T-helper 2 cell treated with Interferon-gamma antibody and Interleukin-4, amounts not matched to agents 5 μg/mL and 100 μg/mL, for 36 hours (primary cell): ENCODE results near the gene IMMP2L.

Source experiments
- DNase-seq: peaks from one replicate; pipeline ENCODE4 v3.0.0; 2021; ENCODE audit warnings: low spot score
- H3K27ac Mint-ChIP-seq: one replicate; pipeline ENCODE4 v1.8.0; 2021; ENCODE audit warnings: mild to moderate bottlenecking, mixed read lengths
- H3K27me3 Mint-ChIP-seq: one replicate; pipeline ENCODE4 v1.8.0; 2021; ENCODE audit warnings: low read depth, mixed read lengths
- H3K36me3 Mint-ChIP-seq: one replicate; pipeline ENCODE4 v1.8.0; 2021; ENCODE audit warnings: low read depth, mixed read lengths
- H3K4me1 Mint-ChIP-seq: one replicate; pipeline ENCODE4 v1.8.0; 2021; ENCODE audit warnings: low read depth, mixed read lengths
- H3K4me3 Mint-ChIP-seq: one replicate; pipeline ENCODE4 v1.8.0; 2022; ENCODE audit warnings: mild to moderate bottlenecking, moderate library complexity, mixed read lengths
- H3K9me3 Mint-ChIP-seq: one replicate; pipeline ENCODE4 v1.8.0; 2021; ENCODE audit warnings: mixed read lengths

IMMP2L gene

DNA sequence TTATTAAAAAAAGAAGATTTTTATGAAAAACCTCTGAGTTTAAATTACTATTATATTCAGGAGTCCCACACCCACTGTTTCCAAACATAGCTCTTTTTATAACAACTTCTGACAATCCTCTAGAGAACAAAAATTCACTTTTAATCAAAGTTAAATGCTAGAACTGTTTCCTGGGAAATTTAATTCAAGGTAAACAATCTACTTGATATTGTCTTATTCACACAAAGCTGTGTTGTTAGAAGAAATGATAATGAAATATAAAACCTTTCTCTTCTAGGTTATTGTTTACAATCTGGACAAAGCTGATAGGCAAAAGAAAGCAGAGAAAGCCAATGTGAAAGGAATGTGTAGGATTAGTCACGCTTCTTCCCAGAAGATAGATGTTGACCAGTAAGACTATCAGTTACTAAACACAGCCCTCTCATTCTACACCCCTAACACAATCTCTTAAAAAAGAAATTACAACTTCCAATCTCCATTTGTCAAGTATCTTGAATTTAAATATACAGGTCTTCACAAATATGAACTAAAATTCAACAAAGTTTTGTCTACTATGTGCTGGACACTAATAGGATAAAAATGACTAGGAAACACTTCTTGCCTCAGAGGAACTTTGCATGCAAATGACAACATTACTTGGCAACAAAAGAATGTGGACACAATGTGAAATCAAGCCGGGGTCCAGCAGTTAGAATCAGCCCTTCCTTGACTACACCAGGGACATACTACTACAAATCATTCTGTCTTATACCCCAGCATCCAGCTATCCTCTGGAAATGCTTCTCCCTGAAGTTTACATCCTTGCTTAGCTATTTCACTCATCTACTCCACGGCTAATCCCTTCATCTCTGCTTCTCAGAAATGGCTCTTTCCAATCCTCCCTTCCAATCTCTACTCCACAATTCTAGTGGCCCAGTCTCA is 123.7 kb downstream of the IMMP2L start:
- no peak overlapping the region for H3K27ac Mint-ChIP-seq
- peaks cover 11% of the 10 kb centered on the region for H3K9me3 Mint-ChIP-seq
- H3K36me3 Mint-ChIP-seq = no peaks in the 10 kb centered on the region
- H3K27me3 Mint-ChIP-seq = no peaks in the 10 kb centered on the region
- no peak overlapping the region for H3K4me3 Mint-ChIP-seq
- DNase-seq = no peak
- no peaks in the 10 kb centered on the region for H3K4me1 Mint-ChIP-seq

DNA sequence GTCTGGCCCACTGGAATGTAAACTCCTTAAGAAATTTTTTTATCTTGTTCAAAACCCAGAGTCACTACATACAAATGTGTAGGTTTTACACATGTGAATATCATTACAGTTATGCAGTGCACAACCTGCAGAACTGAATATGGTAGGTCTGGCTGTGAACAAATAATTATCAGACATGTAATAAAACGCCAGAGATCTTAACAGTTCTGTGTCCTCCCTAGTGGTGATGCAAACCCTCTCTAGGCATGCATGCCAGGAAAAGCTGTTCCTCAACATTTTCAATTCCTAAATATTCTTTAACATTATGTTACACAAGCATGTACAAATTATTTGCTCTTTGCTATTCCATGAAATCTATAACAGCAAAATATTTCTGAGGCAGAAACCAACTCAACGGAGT is 124.6 kb downstream of the IMMP2L start:
- H3K27ac Mint-ChIP-seq = no peak overlapping the region
- H3K4me1 Mint-ChIP-seq = no peaks in the 10 kb centered on the region
- H3K9me3 Mint-ChIP-seq = peaks cover 20% of the 10 kb centered on the region
- H3K36me3 Mint-ChIP-seq = peaks cover 2% of the 10 kb centered on the region
- no peak overlapping the region for H3K4me3 Mint-ChIP-seq
- no peak for DNase-seq
- no peaks in the 10 kb centered on the region for H3K27me3 Mint-ChIP-seq

DNA sequence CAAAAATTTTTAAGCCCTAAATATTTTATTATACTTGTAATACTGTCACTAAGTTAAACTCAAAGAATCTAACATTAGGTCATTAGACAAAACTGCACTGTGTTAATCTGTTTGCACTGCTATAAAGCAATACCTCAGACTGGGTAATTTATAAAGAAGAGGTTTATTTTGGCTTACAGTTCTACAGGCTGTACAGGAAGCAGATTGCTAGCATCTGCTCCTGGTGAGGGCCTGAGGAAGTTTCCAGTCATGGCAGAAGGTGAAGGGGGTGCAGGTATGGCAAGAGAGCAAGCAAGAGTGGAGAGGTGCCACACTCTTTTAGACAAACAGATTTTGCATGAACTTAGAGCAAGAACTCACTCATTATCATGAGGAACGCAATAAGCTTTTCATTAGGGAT is 125.7 kb downstream of the IMMP2L start:
- Mint-ChIP-seq H3K4me3 (no peak overlapping the region), H3K4me1 (no peaks in the 10 kb centered on the region), H3K9me3 (peaks cover 26% of the 10 kb centered on the region), H3K27ac (no peak overlapping the region), H3K27me3 (no peaks in the 10 kb centered on the region), H3K36me3 (peaks cover 2% of the 10 kb centered on the region)
- no peak for DNase-seq

DNA sequence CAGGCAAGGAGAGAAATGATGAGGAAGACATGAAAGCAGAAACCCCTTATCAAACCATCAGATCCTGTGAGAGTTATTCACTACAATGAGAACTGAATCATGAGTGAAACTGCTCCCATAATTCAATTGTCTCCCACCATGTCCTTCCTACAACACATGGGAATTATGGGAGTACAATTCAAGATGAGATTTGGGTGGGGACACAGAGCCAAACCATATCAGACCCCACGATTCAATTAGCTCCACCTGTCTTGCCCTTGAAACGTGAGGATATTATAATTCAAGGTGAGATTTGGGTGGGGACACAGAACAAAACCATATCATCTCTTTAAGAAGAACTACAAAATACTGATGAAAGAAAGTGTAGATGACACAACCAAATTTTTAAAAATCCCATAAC is 128.9 kb downstream of the IMMP2L start:
- H3K27me3 Mint-ChIP-seq = no peaks in the 10 kb centered on the region
- peaks cover 26% of the 10 kb centered on the region for H3K9me3 Mint-ChIP-seq
- H3K27ac Mint-ChIP-seq = no peak overlapping the region
- peaks cover 2% of the 10 kb centered on the region for H3K36me3 Mint-ChIP-seq
- no peaks in the 10 kb centered on the region for H3K4me1 Mint-ChIP-seq
- no peak for DNase-seq
- H3K4me3 Mint-ChIP-seq = no peak overlapping the region

DNA sequence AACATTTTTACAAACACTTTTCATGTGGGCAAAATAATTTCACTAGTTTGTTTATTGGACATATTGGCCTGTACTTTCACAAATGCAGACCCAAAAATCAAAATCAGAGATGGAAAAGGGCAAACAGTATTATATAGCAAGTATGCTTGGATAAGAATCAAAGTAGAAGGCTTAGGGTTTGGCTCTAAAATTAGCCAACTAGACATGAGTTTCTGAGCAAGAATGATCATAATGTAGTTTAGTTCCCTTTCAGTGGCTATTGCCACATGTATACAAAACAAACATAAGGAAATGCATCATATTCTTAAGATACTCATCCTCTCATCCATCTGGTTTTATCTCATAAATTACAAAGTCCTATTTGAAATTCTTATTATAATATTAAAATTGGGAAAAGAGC is 132.5 kb downstream of the IMMP2L start:
- Mint-ChIP-seq H3K4me1 (no peaks in the 10 kb centered on the region), H3K27ac (no peak overlapping the region), H3K9me3 (peaks cover 21% of the 10 kb centered on the region), H3K4me3 (no peak overlapping the region), H3K27me3 (no peaks in the 10 kb centered on the region), H3K36me3 (peaks cover 2% of the 10 kb centered on the region)
- no peak for DNase-seq

DNA sequence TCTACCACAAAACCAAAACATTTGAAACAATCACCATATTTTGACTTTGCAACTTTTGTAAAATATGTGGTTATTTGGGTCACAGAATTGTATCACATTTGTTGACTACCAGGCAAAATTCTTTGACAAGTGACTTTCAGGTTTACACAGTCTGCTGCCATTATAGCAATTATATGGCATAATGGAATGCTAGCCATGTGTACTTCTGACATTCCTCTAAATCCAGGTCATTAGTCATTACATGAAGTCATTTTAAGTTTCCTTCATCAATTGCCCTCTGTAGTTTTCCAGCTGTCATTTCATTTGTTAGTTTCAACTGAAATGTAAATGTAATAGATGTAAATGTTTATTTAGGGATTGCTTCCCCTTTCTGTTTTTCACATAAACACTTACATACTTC is 137.5 kb downstream of the IMMP2L start:
- Mint-ChIP-seq H3K36me3 (no peaks in the 10 kb centered on the region), H3K4me3 (no peak overlapping the region), H3K4me1 (no peaks in the 10 kb centered on the region), H3K27ac (no peak overlapping the region), H3K27me3 (no peaks in the 10 kb centered on the region), H3K9me3 (no peaks in the 10 kb centered on the region)
- no peak for DNase-seq

DNA sequence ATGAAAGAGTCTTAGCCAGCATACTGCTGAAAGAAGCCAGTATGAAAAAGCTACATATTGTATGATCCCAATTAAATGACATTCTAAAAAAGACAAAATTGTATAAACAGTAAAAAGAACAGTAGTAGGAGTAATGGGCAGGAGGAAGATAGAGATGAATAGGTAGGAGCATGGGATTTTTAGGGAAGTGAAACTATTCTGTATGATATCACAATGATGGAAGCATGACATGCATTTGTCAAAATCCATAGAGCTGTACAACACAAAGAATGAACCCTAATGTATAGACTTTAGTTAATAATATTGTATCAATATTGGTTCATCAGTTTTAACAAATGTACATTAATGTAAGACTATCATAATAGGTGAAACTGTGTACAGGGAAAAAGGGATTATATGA is 147.9 kb downstream of the IMMP2L start:
- no peak overlapping the region for H3K27ac Mint-ChIP-seq
- DNase-seq = no peak
- H3K27me3 Mint-ChIP-seq = no peaks in the 10 kb centered on the region
- no peaks in the 10 kb centered on the region for H3K9me3 Mint-ChIP-seq
- H3K4me3 Mint-ChIP-seq = no peak overlapping the region
- no peaks in the 10 kb centered on the region for H3K4me1 Mint-ChIP-seq
- H3K36me3 Mint-ChIP-seq = no peaks in the 10 kb centered on the region

DNA sequence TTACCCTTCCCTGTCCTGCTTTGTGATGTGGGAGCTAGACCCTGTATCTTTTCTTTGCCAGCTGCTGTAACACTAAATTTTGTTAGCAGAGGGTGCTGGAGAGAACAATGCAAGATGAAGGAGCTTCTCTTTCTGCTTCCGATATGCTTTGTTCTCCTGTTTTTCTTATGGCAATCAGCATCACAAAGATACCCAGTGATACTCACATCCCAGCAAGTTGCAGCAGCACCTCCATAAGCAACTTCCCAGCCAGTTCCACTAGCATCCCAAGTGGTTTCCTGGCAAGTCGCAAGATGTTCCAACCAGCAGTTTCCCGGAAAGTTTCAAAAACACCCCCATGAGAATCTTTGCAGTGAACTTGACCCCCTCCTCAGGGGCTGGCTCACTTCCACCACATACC is 148.6 kb downstream of the IMMP2L start:
- no peak overlapping the region for H3K4me3 Mint-ChIP-seq
- no peak for DNase-seq
- no peaks in the 10 kb centered on the region for H3K36me3 Mint-ChIP-seq
- no peaks in the 10 kb centered on the region for H3K9me3 Mint-ChIP-seq
- H3K27me3 Mint-ChIP-seq = no peaks in the 10 kb centered on the region
- no peaks in the 10 kb centered on the region for H3K4me1 Mint-ChIP-seq
- H3K27ac Mint-ChIP-seq = no peak overlapping the region

DNA sequence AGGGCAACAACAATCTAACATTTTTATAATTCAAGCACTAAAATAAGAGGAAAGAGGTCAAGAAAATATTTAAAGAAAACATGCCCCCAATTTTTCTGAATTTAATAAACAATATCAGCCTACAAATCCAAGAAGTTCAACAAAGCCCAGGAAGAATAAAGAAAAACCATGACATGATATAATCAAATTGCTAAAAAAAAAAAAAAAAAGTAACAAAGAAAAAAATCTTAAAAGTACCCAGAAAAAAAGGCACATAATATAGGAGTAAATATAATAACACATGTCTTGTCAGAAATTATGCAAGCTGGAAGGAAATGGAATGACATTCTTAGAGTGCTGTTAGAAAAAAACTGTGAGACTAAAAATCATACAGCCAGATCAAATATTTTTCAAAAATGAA is 151.4 kb downstream of the IMMP2L start:
- no peak overlapping the region for H3K4me3 Mint-ChIP-seq
- H3K27ac Mint-ChIP-seq = no peak overlapping the region
- H3K4me1 Mint-ChIP-seq = no peaks in the 10 kb centered on the region
- DNase-seq = no peak
- no peaks in the 10 kb centered on the region for H3K9me3 Mint-ChIP-seq
- no peaks in the 10 kb centered on the region for H3K27me3 Mint-ChIP-seq
- no peaks in the 10 kb centered on the region for H3K36me3 Mint-ChIP-seq

DNA sequence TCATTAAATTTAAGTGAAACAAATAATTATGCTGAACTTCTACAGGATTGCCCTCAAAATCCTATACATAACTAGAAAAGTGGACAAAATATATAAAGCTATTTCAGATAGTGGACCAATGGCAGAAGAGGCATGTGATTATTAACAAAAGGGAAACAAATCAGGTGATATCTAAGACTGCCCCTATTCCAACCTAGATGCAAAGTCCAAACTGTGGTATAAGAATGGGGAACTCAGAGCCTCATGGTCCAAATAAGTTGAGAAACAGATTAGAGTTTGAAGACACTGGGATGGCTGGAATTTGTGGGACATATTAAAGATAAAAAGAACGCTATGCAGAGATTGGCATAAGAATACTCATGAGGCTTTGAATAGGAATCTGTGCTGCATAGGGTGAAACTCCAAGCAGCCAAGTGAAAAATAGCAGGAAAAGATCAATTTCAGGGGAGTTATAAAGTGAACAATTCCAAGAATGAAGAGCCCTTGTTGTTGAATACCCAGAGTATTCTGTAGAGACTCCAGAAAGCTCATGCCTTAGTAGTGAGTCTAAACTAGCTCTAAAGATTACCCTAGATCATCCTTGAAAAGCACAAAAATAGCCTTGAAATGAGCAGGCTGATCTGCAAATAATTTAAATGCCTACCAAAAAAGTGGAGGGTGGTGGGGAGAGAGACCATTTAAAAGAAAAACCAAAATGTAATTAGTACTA is 152.4 kb downstream of the IMMP2L start:
- no peak for DNase-seq
- H3K9me3 Mint-ChIP-seq = no peaks in the 10 kb centered on the region
- H3K4me1 Mint-ChIP-seq = no peaks in the 10 kb centered on the region
- H3K36me3 Mint-ChIP-seq = no peaks in the 10 kb centered on the region
- no peak overlapping the region for H3K27ac Mint-ChIP-seq
- no peaks in the 10 kb centered on the region for H3K27me3 Mint-ChIP-seq
- no peak overlapping the region for H3K4me3 Mint-ChIP-seq

DNA sequence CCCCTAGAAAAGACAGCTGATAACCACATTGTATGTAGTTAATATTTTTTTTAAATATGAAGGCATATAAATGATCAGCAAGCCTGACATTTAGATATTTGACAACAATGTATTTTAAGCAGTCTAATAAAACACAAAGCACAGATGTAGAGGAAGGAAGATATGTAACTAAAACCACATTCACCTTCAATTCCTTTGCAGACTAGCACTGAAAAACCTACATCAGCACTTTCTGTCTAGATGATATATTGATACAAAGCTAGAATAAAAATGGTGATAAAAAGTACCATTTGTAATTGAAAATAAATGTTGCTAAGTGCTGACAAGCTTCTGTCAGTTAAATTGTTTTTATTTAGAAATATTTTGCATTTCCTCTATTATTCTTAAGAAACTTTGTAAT is 153.6 kb downstream of the IMMP2L start:
- Mint-ChIP-seq H3K27me3 (no peaks in the 10 kb centered on the region), H3K4me3 (no peak overlapping the region), H3K27ac (no peak overlapping the region), H3K9me3 (no peaks in the 10 kb centered on the region), H3K4me1 (no peaks in the 10 kb centered on the region), H3K36me3 (no peaks in the 10 kb centered on the region)
- no peak for DNase-seq

DNA sequence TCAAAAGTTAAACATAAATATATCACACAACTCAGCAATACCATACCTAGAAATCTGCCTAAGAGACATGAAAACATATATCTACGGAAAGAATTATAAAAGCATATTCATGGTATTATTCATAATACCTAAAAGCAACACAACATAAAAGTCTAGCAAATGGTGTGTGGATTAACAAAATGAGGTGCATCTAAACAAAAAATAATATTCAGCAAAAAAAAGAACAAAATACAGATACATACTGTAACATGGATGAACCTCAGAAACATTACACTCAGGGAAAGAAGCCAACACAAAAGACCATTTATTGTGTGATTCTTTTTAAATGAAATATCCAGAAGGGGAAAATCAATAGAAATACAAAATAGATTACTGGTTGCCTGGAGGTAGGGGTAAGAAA is 155.0 kb downstream of the IMMP2L start:
- no peaks in the 10 kb centered on the region for H3K4me1 Mint-ChIP-seq
- DNase-seq = no peak
- no peaks in the 10 kb centered on the region for H3K9me3 Mint-ChIP-seq
- H3K27ac Mint-ChIP-seq = no peak overlapping the region
- no peak overlapping the region for H3K4me3 Mint-ChIP-seq
- no peaks in the 10 kb centered on the region for H3K27me3 Mint-ChIP-seq
- no peaks in the 10 kb centered on the region for H3K36me3 Mint-ChIP-seq

DNA sequence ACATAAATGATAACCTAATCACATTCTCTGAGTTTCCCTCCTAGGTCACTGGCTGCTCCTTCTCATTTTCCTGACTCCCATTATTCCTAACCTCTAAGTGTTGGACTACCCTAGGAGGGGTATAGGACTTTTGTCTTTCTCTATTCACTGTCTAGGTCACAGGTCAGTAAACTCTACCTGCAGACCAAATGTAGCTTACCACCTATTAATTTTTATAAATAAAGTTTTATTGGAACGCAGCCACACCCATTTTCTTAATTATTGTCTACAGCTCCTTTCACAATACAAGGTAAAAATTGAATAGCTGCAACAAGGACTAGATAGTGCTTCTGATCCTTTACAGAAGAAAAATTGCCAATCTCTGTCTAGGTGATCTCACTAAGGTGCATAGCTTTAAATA is 156.7 kb downstream of the IMMP2L start:
- Mint-ChIP-seq H3K36me3 (no peaks in the 10 kb centered on the region), H3K4me1 (no peaks in the 10 kb centered on the region), H3K9me3 (no peaks in the 10 kb centered on the region), H3K27ac (no peak overlapping the region), H3K4me3 (no peak overlapping the region), H3K27me3 (no peaks in the 10 kb centered on the region)
- no peak for DNase-seq

DNA sequence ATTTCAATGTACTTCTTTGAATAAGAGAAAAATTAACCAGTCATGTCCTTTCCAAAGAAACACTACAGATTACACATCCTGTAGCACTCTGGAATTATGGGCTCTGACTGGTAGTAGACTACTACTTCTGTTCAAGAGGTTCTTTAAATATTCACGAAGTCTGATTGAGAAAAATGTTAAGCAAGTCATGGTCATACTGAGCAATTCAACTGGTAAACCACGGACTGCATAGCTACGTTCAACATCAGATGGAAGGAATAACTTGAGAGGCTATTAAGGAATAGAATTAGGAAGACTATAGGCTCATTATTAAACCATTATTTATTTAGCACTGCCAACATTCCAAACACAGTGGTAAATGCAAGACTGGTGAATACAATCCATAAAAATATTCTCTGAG is 160.8 kb downstream of the IMMP2L start:
- no peak for DNase-seq
- H3K4me3 Mint-ChIP-seq = no peak overlapping the region
- no peaks in the 10 kb centered on the region for H3K27me3 Mint-ChIP-seq
- H3K27ac Mint-ChIP-seq = no peak overlapping the region
- no peaks in the 10 kb centered on the region for H3K9me3 Mint-ChIP-seq
- no peaks in the 10 kb centered on the region for H3K36me3 Mint-ChIP-seq
- no peaks in the 10 kb centered on the region for H3K4me1 Mint-ChIP-seq
